Brain microvascular endothelial cell (primary cell): ENCODE data around the gene FCHSD2.

Experiments
- DNase-seq: peaks from one replicate; pipeline ENCODE4 v3.0.0-alpha.2; 2020
- H3K27ac ChIP-seq: fragments of 250-450 bp; sonication (Bioruptor Pico); 2 replicates; pipeline ENCODE4 v1.5.1; 2020; ENCODE audit warnings: mild to moderate bottlenecking, moderate library complexity
- H3K27me3 ChIP-seq: fragments of 250-450 bp; sonication (Bioruptor Pico); replicated peaks from 2 replicates; pipeline ENCODE4 v1.5.1; 2020; ENCODE audit warnings: mild to moderate bottlenecking
- H3K36me3 ChIP-seq: fragments of 250-450 bp; sonication (Bioruptor Pico); replicated peaks from 2 replicates; pipeline ENCODE4 v1.5.1; 2020; ENCODE audit warnings: mild to moderate bottlenecking
- H3K4me3 ChIP-seq: 2 replicates; pipeline ENCODE4 v1.5.1; 2011; ENCODE audit warnings: low read depth, mild to moderate bottlenecking, control low read depth, low read length, moderate library complexity
- in situ Hi-C: cut with HindIII; loops from 2 replicates; pipeline ENCODE4 v1.10.0; 2017; ENCODE audit warnings: low sequenced_read_pairs, low pct_ligation_motif_present
- TF ChIP-seq, protein P1 (sequence below): IDR thresholded peaks from 2 replicates; pipeline ENCODE4 v1.5.1; 2011; ENCODE audit warnings: low read depth, mild to moderate bottlenecking, moderate library complexity, low read length, control low read depth, inconsistent platforms; ENCODE audit errors: missing control alignments

FCHSD2 gene

DNA sequence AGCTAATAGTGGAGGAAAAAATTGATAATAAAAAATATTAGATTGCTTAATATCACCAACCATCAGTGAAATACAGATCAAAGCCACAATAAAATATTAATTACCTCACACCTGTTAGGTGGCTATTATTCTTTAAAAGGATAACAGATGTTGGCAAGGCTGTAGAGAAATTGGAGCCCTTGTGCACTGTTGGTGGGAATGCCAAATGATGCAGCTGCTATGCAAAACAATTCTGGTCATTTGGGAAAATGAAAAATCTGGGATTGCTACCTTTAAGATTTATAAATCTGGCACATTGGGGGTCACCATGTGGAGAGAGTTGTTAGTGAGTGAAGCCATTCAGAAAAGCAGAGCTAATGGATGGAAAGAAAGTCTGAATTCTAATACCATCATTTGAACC is 143.4 kb downstream of the FCHSD2 start:
- DNase-seq: no peak
- TF ChIP-seq, protein P1, sequence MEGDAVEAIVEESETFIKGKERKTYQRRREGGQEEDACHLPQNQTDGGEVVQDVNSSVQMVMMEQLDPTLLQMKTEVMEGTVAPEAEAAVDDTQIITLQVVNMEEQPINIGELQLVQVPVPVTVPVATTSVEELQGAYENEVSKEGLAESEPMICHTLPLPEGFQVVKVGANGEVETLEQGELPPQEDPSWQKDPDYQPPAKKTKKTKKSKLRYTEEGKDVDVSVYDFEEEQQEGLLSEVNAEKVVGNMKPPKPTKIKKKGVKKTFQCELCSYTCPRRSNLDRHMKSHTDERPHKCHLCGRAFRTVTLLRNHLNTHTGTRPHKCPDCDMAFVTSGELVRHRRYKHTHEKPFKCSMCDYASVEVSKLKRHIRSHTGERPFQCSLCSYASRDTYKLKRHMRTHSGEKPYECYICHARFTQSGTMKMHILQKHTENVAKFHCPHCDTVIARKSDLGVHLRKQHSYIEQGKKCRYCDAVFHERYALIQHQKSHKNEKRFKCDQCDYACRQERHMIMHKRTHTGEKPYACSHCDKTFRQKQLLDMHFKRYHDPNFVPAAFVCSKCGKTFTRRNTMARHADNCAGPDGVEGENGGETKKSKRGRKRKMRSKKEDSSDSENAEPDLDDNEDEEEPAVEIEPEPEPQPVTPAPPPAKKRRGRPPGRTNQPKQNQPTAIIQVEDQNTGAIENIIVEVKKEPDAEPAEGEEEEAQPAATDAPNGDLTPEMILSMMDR: no peak
- Histone ChIP-seq H3K27ac (no peak overlapping the region), H3K36me3 (no peaks in the 10 kb centered on the region), H3K27me3 (no peaks in the 10 kb centered on the region), H3K4me3 (no peak overlapping the region)
- in situ Hi-C loops: no loop called here

DNA sequence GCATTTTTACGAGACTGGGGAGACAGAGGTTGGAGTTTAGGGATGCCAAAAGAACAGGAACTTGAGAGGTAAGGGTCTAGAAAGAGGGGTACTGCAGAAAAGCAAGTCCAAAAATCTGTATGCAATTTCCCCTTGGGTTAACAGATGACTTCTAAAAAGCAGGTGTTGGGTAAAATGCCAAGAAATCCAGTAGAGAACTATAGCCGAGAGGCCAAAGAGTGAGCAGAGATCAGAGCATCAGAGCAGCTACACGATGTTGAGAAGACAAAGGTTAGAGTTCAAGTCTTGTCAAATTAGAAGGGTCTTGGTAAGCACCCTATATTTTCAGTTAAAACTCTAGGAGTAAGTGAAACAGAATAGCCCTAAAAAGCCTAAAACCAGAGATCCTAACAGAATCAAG is 145.2 kb downstream of the FCHSD2 start:
- TF ChIP-seq, protein P1: no peak
- DNase-seq: no peak
- Histone ChIP-seq H3K36me3 (no peaks in the 10 kb centered on the region), H3K27me3 (no peaks in the 10 kb centered on the region), H3K4me3 (no peak overlapping the region), H3K27ac (no peak overlapping the region)
- in situ Hi-C loops: no loop called here

DNA sequence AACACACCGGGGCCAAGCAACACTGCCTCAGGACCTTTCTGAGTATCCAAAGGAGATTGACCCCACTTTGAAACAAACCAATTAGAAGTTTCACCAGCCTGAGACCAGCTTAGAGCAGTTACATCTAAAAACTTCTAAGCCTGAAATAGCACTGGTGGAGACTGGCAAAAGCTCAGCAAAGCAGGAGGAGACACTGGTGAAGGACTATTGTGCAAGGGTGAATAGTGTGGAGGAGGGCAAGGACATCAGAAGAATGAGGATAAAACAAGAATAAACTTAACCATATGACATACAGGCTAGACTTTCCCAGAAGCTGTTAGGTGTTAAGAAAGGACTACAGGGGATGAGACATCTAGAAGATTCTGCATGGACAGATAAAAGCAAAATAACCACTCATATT is 152.4 kb downstream of the FCHSD2 start:
- TF ChIP-seq, protein P1: no peak
- Histone ChIP-seq H3K27me3 (no peaks in the 10 kb centered on the region), H3K27ac (no peak overlapping the region), H3K4me3 (no peak overlapping the region), H3K36me3 (no peaks in the 10 kb centered on the region)
- in situ Hi-C loops: no loop called here
- DNase-seq: no peak

DNA sequence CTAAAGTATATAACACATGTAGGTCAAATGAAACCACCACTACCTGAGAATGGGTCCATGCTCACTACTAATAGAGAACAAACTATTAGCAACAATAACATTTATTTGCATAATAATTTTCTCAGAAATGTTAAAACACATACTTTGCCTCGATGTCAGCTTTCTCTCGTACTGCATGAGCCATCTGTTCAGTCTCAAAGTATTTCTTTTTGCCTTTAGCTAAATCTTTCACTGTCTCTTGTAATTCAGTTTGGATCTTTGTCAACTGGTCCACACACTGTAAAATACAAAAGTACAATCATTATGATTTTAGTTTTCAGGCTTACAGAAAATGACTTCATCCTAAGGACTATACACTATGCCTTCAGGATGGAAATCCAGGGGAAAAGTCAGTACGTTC is 153.3 kb downstream of the FCHSD2 start:
- DNase-seq: no peak
- Histone ChIP-seq H3K36me3 (no peaks in the 10 kb centered on the region), H3K27me3 (no peaks in the 10 kb centered on the region), H3K27ac (no peak overlapping the region), H3K4me3 (no peak overlapping the region)
- in situ Hi-C loops: no loop called here
- TF ChIP-seq, protein P1: no peak

DNA sequence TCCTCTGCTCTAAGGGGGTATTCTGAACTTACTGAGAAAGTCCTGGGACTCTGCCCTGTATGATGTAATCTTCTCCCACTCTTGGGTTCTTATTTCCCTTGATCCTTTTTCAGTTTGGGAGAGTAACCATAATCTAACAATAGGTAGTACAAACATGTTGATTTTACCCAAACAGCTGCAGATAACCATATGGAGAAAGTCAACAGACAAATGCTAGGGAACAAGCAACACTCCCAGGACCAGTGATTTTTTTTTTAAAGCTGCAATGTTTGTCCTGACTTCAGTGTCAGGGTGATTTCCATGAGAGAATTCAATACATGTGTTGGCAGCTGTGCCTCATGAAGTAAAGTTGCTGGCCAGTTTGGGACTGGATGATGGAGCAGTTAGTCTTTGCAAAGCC is 156.5 kb downstream of the FCHSD2 start:
- no peak for DNase-seq
- in situ Hi-C loops: no loop called here
- Histone ChIP-seq H3K4me3 (no peak overlapping the region), H3K27me3 (no peaks in the 10 kb centered on the region), H3K36me3 (no peaks in the 10 kb centered on the region), H3K27ac (no peak overlapping the region)
- TF ChIP-seq, protein P1: no peak

DNA sequence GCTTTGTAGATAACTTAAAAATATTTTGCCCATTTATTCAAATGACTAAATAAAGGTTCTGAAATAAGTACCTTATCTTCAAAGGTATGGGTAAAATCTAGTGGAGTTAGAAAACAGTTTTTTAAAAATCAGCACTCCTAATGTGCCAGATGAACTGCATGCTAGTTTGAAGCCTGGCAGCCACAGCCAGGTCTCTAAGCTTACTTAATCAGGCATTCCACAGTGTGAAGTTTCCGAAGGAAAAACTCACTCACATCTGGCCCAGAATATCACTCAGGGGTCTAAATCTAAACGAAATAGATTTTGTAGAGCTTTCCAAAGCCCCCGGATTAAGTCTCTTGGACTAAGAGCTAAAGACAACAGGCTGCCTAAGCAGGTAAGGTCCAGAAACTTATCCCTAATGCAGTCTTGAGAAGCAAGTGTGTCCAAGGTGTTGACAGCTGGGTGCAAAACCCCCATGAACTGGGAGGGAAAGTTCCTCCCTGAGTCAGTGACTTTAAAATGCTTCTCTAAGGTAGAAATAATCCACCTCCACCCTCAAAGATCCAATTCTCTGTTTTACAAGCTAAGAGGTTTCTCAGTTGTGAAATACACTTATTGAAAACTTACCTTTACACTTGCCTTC is 157.6 kb downstream of the FCHSD2 start:
- Histone ChIP-seq H3K4me3 (no peak overlapping the region), H3K36me3 (no peaks in the 10 kb centered on the region), H3K27ac (no peak overlapping the region), H3K27me3 (no peaks in the 10 kb centered on the region)
- in situ Hi-C loops: no loop called here
- TF ChIP-seq, protein P1: no peak
- DNase-seq: no peak
